Stomach (tissue), 9 donors: ENCODE results near the gene COL27A1. TPM values are rescaled to one million over a fixed set of nuclear protein-coding genes. Genes with fewer than 3 reads are reported as not detected.

Experiments used
- DNase-seq, 2 donors: peaks; one replicate each; pipeline versions ENCODE4 v3.0.0 to v3.0.0-alpha.2; 2013 to 2019
- H3K27ac ChIP-seq, 5 donors: fragments of 200-600 bp in 4 of 5; sonication (generic) in 4 of 5; one replicate each; pipeline ENCODE4 v1.5.1; 2013 to 2019; ENCODE audit warnings: mild to moderate bottlenecking in 1 of 5, moderate library complexity in 1 of 5
- H3K27me3 ChIP-seq, 3 donors: fragments of 200-600 bp; sonication (generic); one replicate each; pipeline ENCODE4 v1.5.1; 2017 to 2019; ENCODE audit warnings: mixed run types in 1 of 3
- H3K36me3 ChIP-seq, 4 donors: fragments of 200-600 bp; sonication (generic); 1 replicate in 3 of 4; 2 replicates in 1 of 4; pipeline ENCODE4 v1.5.1; 2016 to 2019
- H3K4me1 ChIP-seq, 4 donors: fragments of 200-600 bp; sonication (generic); one replicate each; pipeline ENCODE4 v1.5.1; 2016 to 2019
- H3K4me3 ChIP-seq, 4 donors: fragments of 200-600 bp; sonication (generic) in 3 of 4; one replicate each; pipeline ENCODE4 v1.5.1; 2016 to 2019; ENCODE audit warnings: mild to moderate bottlenecking in 1 of 4
- H3K9me3 ChIP-seq, 4 donors: fragments of 200-600 bp; sonication (generic); one replicate each; pipeline ENCODE4 v1.5.1; 2016 to 2019
- EP300 ChIP-seq: sonication (generic); formaldehyde crosslinking; IDR thresholded peaks from one replicate; pipeline ENCODE4 v1.6.1; 2017; ENCODE audit warnings: antibody characterized with exemption
- POLR2A ChIP-seq, 4 donors: fragments of 450-650 bp; IDR thresholded peaks; one replicate each; pipeline ENCODE4 v1.6.1; 2016; ENCODE audit warnings: antibody characterized with exemption in 4 of 4, control low read depth in 2 of 4, mild to moderate bottlenecking in 1 of 4, moderate library complexity in 1 of 4
- POLR2AphosphoS5 ChIP-seq, 3 donors: sonication (generic); formaldehyde crosslinking; IDR thresholded peaks; one replicate each; pipeline ENCODE4 v1.6.1; 2016; ENCODE audit warnings: antibody characterized with exemption in 3 of 3
- WGBS, 5 donors: extraction: QIAGEN DNeasy Blood & Tissue Kit in 3 of 5; methylation state at CpG; one replicate each; pipeline versions ENCODE4 v1.1.5 to v1.1.7; 2013 to 2018; 5-methylcytosine and 5-hydroxymethylcytosine counted together
- intact Hi-C: fragments of 100-400 bp; cut with DNase I; formaldehyde crosslinking; loops from one replicate; pipeline ENCODE4 v1.15.1; 2023; ENCODE audit warnings: low total_unique reads
- polyA plus RNA-seq, 3 donors: library from polyadenylated mRNA; stranded (reverse); fragments of 200-250 nt; gene quantifications; one replicate each; pipeline ENCODE4 v1.2.3, GENCODE V29; 2013
- total RNA-seq, 5 donors: library from RNA; depleted of rRNA; stranded (reverse); fragments of >200 nt; gene quantifications; one replicate each; pipeline versions ENCODE4 v1.1.0 to v1.2.3, GENCODE V29; 2014 to 2016
- TF ChIP-seq, protein P1 (sequence below), 7 experiments: fragments of 450-650 bp in 4 of 7; fragments of 200-600 bp in 3 of 7; sonication (generic) in 3 of 7; IDR thresholded peaks; one replicate each; pipeline ENCODE4 v1.5.1; 2016 to 2019; ENCODE audit warnings: antibody characterized with exemption in 7 of 7, control low read depth in 2 of 7, mild to moderate bottlenecking in 1 of 7
- donor health status: healthy with polysubstance abuse.
- donor health status: Bipolar disorder and iron deficiency.
- donor health status: healthy.

The COL27A1 gene
- total and polyA plus RNA-seq, 8 donors: 2.9 to 26.3 (median 8.2) TPM

DNA sequence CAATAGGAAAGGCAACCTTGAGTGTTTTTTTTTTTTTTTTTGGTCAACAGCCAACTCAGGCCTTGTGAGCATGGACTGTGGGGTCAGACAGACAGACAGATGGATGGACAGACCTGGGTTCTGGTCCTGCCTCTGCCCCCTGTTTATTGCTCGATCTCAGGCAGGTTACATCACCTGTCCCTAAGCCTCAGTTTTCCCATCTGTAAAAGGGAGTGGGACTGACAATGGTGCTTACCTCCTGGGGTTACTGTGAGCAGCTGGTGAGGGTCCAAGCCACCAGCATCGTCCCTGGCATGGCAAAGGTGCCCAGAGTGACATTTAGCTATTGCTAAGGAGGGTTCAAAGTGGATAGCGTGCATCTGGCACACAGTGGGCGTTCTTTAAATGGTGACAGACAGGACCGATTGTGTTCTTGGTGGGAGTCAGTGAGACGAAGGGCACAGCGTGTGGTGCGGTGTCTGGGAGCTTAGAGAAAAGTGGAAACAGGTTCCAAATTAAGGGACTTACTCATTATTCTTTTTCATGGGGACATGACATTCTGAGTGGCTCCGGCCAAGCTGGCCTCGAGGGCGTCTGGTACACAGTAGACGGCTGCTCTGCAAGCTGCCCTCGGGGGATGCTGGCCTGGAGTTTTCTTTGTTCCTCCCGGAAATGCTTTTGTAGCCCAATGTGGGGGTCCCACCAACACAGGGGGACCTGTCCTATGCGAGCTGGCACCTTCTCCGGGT is 72.1 kb downstream of the COL27A1 start:
- Histone ChIP-seq H3K36me3 (no peaks in the 10 kb centered on the region), H3K9me3 (no peaks in the 10 kb centered on the region), H3K27me3 (no peaks in the 10 kb centered on the region), H3K4me1 (peaks cover 0 to 12% (median 2%) of the 10 kb centered on the region in 4 donors), H3K27ac (no peak overlapping the region), H3K4me3 (no peak overlapping the region)
- intact Hi-C loops: no loop called here
- DNase-seq: no peak
- TF ChIP-seq, protein P1, sequence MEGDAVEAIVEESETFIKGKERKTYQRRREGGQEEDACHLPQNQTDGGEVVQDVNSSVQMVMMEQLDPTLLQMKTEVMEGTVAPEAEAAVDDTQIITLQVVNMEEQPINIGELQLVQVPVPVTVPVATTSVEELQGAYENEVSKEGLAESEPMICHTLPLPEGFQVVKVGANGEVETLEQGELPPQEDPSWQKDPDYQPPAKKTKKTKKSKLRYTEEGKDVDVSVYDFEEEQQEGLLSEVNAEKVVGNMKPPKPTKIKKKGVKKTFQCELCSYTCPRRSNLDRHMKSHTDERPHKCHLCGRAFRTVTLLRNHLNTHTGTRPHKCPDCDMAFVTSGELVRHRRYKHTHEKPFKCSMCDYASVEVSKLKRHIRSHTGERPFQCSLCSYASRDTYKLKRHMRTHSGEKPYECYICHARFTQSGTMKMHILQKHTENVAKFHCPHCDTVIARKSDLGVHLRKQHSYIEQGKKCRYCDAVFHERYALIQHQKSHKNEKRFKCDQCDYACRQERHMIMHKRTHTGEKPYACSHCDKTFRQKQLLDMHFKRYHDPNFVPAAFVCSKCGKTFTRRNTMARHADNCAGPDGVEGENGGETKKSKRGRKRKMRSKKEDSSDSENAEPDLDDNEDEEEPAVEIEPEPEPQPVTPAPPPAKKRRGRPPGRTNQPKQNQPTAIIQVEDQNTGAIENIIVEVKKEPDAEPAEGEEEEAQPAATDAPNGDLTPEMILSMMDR (IDR thresholded peaks at IDR 0.05): no peak
- TF ChIP-seq POLR2AphosphoS5 (IDR thresholded peaks at IDR 0.05) (no peak), POLR2A (IDR thresholded peaks at IDR 0.05) (no peak)
- 82 to 92% (median 86%) methylated on average over 13 to 16 of the region's 16 CpGs for WGBS, 5 donors

DNA sequence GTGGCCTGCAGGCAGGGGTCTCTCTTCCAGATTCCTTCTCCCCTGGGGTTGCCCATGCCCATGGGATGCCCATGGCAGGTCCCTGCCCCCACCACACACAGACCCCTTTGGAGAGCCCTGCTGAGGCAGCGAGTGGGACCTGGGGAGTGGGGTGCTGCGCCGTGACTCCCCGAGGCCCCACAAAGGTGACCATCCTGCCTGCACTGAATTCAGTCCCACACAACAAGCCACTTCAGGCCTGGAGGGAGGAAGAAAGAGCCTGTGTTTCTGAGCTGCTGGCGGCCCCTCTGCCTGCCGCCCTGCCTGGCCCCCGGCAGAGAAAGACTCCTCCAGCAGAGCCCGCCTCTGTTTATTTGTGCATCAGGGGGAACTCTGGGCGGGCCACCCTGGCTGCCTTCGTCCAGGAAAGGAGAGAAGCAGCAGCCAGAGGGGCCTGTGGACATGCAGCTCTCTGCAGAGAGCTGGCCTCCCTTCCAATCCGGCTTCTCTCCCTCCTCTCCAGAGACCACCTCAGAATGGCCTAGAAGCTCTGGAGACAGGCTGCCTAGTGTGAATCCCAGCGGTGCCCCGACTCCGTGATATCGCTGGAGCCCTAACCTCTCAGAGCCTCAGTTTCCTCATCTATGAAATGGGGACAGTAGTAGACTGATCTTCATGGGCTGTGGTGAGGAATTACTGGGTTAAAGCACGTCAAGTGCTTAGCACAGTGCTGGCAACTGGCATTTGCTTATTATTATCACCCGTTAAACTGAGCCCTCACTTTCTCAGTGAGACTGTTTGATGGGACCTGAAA is 72.9 kb downstream of the COL27A1 start:
- intact Hi-C loops: no loop called here
- Histone ChIP-seq H3K36me3 (no peaks in the 10 kb centered on the region), H3K4me3 (no peak overlapping the region), H3K4me1 (peaks cover 0 to 12% (median 2%) of the 10 kb centered on the region in 4 donors), H3K27me3 (no peaks in the 10 kb centered on the region), H3K9me3 (no peaks in the 10 kb centered on the region), H3K27ac (no peak overlapping the region)
- peak in 1 of 2 donors; percentile 47 for DNase-seq
- TF ChIP-seq POLR2A (IDR thresholded peaks at IDR 0.05) (no peak), POLR2AphosphoS5 (IDR thresholded peaks at IDR 0.05) (no peak), EP300 (no peak)
- TF ChIP-seq, protein P1 (IDR thresholded peaks at IDR 0.05): no peak
- 73 to 87% (median 85%) methylated on average over 9 to 17 of the region's 17 CpGs for WGBS, 5 donors

DNA sequence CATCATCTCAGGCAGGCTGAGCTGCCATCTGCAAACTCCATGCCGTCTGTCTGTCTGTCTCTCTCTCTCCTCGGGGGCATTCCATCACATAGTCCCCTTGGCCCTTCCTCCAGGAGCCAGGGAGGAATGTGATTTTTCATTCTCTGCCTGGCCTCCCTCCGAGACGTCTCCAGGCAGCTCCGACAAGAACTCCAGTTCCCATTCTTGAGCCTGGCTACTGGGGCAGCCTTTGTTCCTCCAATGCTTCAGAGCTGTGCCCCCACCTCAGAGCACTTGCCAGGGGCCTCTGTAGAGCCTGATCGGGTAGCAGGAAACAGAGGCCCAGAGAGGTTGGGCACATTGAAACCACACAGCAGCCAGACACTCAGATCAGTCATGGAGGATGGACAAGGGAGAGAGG is 74.0 kb downstream of the COL27A1 start:
- Histone ChIP-seq H3K27ac (no peak overlapping the region), H3K27me3 (no peaks in the 10 kb centered on the region), H3K36me3 (no peaks in the 10 kb centered on the region), H3K4me1 (peaks cover 0 to 12% (median under 1%) of the 10 kb centered on the region in 4 donors), H3K9me3 (no peaks in the 10 kb centered on the region), H3K4me3 (no peak overlapping the region)
- no peak for DNase-seq
- no peak for TF ChIP-seq POLR2A (IDR thresholded peaks at IDR 0.05)
- TF ChIP-seq EP300: no peak
- TF ChIP-seq POLR2AphosphoS5 (IDR thresholded peaks at IDR 0.05): no peak
- intact Hi-C loops: no loop called here
- 73 to 84% (median 79%) methylated on average over 6 of the region's 6 CpGs for WGBS, 5 donors

DNA sequence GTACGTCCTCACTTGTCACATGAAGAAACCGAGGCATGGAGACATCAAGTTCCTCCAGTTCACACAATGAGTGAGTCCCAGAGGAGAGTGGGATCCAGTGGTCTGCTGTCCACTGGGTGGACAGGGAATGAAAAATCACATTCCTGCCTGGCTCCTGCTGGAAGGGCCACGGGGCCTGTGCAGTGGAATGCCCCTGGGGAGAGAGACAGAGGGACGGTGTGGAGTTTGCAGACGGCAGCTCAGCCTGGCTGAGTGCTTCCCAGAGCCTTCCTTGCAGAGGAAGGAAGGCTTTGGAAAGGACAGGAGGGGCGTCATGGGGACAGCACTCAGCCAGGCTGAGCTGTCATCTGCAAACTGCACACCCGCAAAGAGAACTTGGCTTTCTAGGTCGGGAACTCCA is 74.7 kb downstream of the COL27A1 start:
- Histone ChIP-seq H3K36me3 (no peaks in the 10 kb centered on the region), H3K27me3 (no peaks in the 10 kb centered on the region), H3K27ac (no peak overlapping the region), H3K4me3 (no peak overlapping the region), H3K4me1 (peaks cover 0 to 12% (median 0%) of the 10 kb centered on the region in 4 donors), H3K9me3 (no peaks in the 10 kb centered on the region)
- intact Hi-C loops: no loop called here
- TF ChIP-seq EP300 (no peak), POLR2A (IDR thresholded peaks at IDR 0.05) (no peak), POLR2AphosphoS5 (IDR thresholded peaks at IDR 0.05) (no peak)
- TF ChIP-seq, protein P1 (IDR thresholded peaks at IDR 0.05): no peak
- no peak for DNase-seq
- 73 to 90% (median 88%) methylated on average over 8 of the region's 8 CpGs for WGBS, 5 donors
